ENCODE data around the gene VPS11. TPM values are rescaled to one million over a fixed set of nuclear protein-coding genes. Genes with fewer than 3 reads are reported as not detected.

VPS11 gene
- total RNA-seq, 1 donor from 2014 or later = 22.0 TPM

- Histone ChIP-seq H3K4me1 (peaks cover 36% of the 10 kb centered on the region), H3K36me3 (peaks cover 46% of the 10 kb centered on the region), H3K27me3 (ENCODE audit: low read depth) (no peaks in the 10 kb centered on the region), H3K4me3 (peak overlapping the region; percentile 98), H3K27ac (replicated peaks) (peak overlapping the region; percentile 95), H3K9me3 (replicated peaks) (no peaks in the 10 kb centered on the region)
- DNase-seq = peak; percentile 85
- TF ChIP-seq, protein P1, sequence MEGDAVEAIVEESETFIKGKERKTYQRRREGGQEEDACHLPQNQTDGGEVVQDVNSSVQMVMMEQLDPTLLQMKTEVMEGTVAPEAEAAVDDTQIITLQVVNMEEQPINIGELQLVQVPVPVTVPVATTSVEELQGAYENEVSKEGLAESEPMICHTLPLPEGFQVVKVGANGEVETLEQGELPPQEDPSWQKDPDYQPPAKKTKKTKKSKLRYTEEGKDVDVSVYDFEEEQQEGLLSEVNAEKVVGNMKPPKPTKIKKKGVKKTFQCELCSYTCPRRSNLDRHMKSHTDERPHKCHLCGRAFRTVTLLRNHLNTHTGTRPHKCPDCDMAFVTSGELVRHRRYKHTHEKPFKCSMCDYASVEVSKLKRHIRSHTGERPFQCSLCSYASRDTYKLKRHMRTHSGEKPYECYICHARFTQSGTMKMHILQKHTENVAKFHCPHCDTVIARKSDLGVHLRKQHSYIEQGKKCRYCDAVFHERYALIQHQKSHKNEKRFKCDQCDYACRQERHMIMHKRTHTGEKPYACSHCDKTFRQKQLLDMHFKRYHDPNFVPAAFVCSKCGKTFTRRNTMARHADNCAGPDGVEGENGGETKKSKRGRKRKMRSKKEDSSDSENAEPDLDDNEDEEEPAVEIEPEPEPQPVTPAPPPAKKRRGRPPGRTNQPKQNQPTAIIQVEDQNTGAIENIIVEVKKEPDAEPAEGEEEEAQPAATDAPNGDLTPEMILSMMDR (IDR thresholded peaks at IDR 0.05; ENCODE audit: borderline replicate concordance) = peak; percentile 84
- intact Hi-C loops (cut with micrococcal nuclease) = no loop called here
Observed at GRCh38 chr11:119094816-119095065, 27.1 kb downstream of the VPS11 start.

DNA sequence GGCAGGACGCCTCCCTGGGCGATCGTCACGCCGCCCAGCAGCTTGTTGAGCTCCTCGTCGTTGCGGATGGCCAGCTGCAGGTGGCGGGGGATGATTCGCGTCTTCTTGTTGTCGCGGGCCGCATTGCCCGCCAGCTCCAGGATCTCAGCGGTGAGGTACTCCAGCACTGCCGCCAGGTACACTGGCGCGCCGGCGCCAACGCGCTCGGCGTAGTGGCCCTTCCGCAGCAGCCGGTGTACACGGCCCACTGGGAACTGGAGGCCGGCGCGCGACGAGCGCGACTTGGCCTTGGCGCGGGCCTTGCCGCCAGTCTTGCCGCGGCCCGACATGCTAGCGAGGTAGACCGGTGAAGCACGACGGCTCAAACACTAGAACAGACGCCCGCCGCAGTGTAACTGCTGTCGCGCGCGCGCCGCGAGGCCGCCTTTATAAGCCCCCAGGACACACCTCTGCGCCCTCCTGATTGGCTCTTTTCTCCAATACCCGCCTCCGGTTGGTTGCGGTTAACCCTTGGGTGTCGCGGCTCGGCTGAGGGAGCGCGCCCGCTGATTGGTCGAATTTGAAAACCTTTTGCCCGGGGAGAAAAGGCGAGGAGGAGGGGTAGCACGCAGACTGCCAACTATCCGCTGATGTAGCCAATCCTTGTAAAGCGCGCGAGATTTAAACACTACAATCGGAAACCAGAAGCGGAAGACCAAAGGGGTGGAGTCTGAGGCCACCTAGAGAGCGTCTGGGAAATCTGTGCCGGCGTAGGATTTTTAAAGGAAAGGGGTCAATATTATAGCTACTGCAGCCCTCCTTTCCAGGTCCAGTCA is 27.7 kb downstream of the VPS11 start:
- DNase-seq = peak; percentile 98
- H3K9me3 ChIP-seq (replicated peaks) = no peaks in the 10 kb centered on the region
- H3K27me3 ChIP-seq (ENCODE audit: low read depth) = no peaks in the 10 kb centered on the region
- intact Hi-C loops (cut with micrococcal nuclease) = no loop called here
- peaks cover 39% of the 10 kb centered on the region for H3K4me1 ChIP-seq
- peaks cover 42% of the 10 kb centered on the region for H3K36me3 ChIP-seq
- H3K27ac ChIP-seq (replicated peaks) = peak overlapping the region; percentile 95
- TF ChIP-seq, protein P1 (IDR thresholded peaks at IDR 0.05; ENCODE audit: borderline replicate concordance) = peak; percentile 0
- H3K4me3 ChIP-seq = peak overlapping the region; percentile 98

DNA sequence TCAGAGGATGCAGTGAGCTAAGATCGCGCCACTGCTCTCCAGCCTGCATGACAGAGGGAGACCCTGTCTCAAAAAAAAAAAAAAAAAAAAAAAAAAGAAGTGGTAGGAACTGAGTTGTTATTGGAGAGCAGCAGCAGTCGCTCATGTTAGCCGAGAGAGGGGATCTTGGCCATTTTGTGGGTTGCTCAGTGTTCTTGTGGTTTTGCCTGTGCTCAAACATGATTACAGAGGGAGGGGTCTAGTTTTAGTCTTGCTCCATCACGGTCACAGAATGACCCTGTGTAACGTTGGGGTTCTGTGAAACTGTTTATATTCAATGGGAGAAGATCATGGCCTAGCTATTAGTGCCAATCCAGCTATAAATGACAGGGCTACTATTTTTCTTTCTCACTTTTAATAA is 32.1 kb downstream of the VPS11 start:
- Histone ChIP-seq H3K27me3 (ENCODE audit: low read depth) (no peaks in the 10 kb centered on the region), H3K9me3 (replicated peaks) (no peaks in the 10 kb centered on the region), H3K27ac (replicated peaks) (no peak overlapping the region), H3K4me1 (peaks cover 43% of the 10 kb centered on the region), H3K4me3 (no peak overlapping the region), H3K36me3 (peaks cover 24% of the 10 kb centered on the region)
- DNase-seq = no peak
- intact Hi-C loops (cut with micrococcal nuclease) = no loop called here
- TF ChIP-seq, protein P1 (IDR thresholded peaks at IDR 0.05; ENCODE audit: borderline replicate concordance) = no peak

DNA sequence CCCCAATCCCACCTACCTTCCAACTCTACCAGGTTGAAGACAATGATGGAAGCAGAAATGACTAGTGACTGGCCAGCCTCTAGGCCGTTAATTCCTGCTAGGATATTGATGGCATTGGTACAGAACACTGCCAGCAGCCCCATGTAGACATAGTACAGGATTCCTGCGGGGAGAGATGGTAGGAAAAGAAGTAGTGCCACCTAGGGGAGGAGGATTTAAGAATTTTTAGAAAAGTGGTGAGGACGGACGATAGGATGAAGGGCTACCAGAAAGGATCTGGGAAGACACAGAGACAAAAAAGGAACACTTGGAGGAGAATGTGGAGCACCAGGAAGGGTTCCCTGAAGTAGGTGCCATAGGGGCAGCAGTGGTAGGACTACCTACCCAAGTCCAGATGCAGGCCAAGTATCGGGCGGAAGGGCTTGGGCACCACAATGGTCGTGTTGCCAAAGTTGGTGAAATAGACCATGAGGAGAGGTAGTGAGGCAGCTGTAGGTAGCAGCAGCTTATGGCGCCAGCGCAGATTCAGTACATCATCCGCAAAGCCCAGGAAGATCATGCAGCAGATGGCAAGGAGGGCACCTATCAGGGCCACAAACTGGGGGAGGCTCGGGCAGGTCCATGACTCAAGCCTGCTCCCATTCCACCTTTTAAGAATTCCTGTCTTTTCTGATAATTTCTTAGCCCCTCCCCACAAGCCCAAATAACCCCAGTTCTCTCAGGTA is 32.8 kb downstream of the VPS11 start:
- no peak for DNase-seq
- H3K9me3 ChIP-seq (replicated peaks) = no peaks in the 10 kb centered on the region
- H3K36me3 ChIP-seq = peaks cover 24% of the 10 kb centered on the region
- H3K27me3 ChIP-seq (ENCODE audit: low read depth) = no peaks in the 10 kb centered on the region
- TF ChIP-seq, protein P1 (IDR thresholded peaks at IDR 0.05; ENCODE audit: borderline replicate concordance) = no peak
- H3K4me3 ChIP-seq = peak overlapping the region; percentile 93
- peaks cover 37% of the 10 kb centered on the region for H3K4me1 ChIP-seq
- H3K27ac ChIP-seq (replicated peaks) = no peak overlapping the region
- intact Hi-C loops (cut with micrococcal nuclease) = no loop called here

GRCh38 chr11:119100994-119101758 is 33.6 kb downstream of the VPS11 start:
- peaks cover 35% of the 10 kb centered on the region for H3K4me1 ChIP-seq
- no peaks in the 10 kb centered on the region for H3K9me3 ChIP-seq (replicated peaks)
- intact Hi-C loops (cut with micrococcal nuclease) = no loop called here
- H3K27me3 ChIP-seq (ENCODE audit: low read depth) = no peaks in the 10 kb centered on the region
- TF ChIP-seq, protein P1 (IDR thresholded peaks at IDR 0.05; ENCODE audit: borderline replicate concordance) = peak; percentile 22
- peak overlapping the region; percentile 97 for H3K27ac ChIP-seq (replicated peaks)
- no peak for DNase-seq
- peak overlapping the region; percentile 93 for H3K4me3 ChIP-seq
- peaks cover 24% of the 10 kb centered on the region for H3K36me3 ChIP-seq
